ENCODE data around the gene CAPN2. TPM values are rescaled to one million over a fixed set of nuclear protein-coding genes. Genes with fewer than 3 reads are reported as not detected.

CAPN2 gene
- total and polyA plus RNA-seq, 10 donors, result 20.5 to 106 (median 82.0) TPM

GRCh38 chr1:223717695-223718363, 5.5 kb downstream of the CAPN2 start:
- no peak for TF ChIP-seq POLR2A (IDR thresholded peaks at IDR 0.05)
- no peak for TF ChIP-seq CTCF (IDR thresholded peaks at IDR 0.05 in 8 of 11, conservative IDR thresholded peaks at IDR 0.05 in 3 of 11)
- no peak for TF ChIP-seq POLR2AphosphoS5 (IDR thresholded peaks at IDR 0.05)
- no peak overlapping the region for H3K4me3 ChIP-seq
- H3K27me3 ChIP-seq (replicated peaks in 1 of 7), result no peaks in the 10 kb centered on the region
- H3K4me1 ChIP-seq, result peaks cover 41 to 98% (median 73%) of the 10 kb centered on the region in 6 donors
- peaks cover 0 to 51% (median 19%) of the 10 kb centered on the region in 6 donors for H3K36me3 ChIP-seq
- DNase-seq, result no peak
- H3K27ac ChIP-seq, result peak overlapping the region in 5 of 8 donors; percentile 20 to 97 (median 80)
- WGBS, 5 donors, result 74 to 87% (median 80%) methylated on average over 6 of the region's 6 CpGs
- intact Hi-C loops (cut with DNase I; ENCODE audit: low total_unique reads), result loop anchor here (10.0 kb wide), 1 partner anchor 127 kb away; the partner anchor contains the start of gene TP53BP2
- no peaks in the 10 kb centered on the region for H3K9me3 ChIP-seq

- intact Hi-C loops (cut with DNase I; ENCODE audit: low total_unique reads), result loop anchor here (10.0 kb wide), 1 partner anchor 126 kb away; the partner anchor contains the start of gene TP53BP2
- Histone ChIP-seq H3K27ac (peak overlapping the region in 1 of 8 donors; percentile 97), H3K4me1 (peaks cover 34 to 98% (median 66%) of the 10 kb centered on the region in 6 donors), H3K27me3 (replicated peaks in 1 of 7) (no peaks in the 10 kb centered on the region), H3K36me3 (peaks cover 0 to 61% (median 23%) of the 10 kb centered on the region in 6 donors), H3K9me3 (no peaks in the 10 kb centered on the region), H3K4me3 (no peak overlapping the region)
- TF ChIP-seq CTCF (IDR thresholded peaks at IDR 0.05 in 8 of 11, conservative IDR thresholded peaks at IDR 0.05 in 3 of 11) (no peak), POLR2A (IDR thresholded peaks at IDR 0.05) (no peak), POLR2AphosphoS5 (IDR thresholded peaks at IDR 0.05) (no peak)
- WGBS, 5 donors, result 69 to 82% (median 74%) methylated on average over 5 of the region's 5 CpGs
- no peak for DNase-seq
Measured at GRCh38 chr1:223718850-223719249, 6.5 kb downstream of the CAPN2 start.

GRCh38 chr1:223720971-223721591, 8.7 kb downstream of the CAPN2 start:
- intact Hi-C loops (cut with DNase I; ENCODE audit: low total_unique reads), result no loop called here
- Histone ChIP-seq H3K36me3 (peaks cover 0 to 72% (median 23%) of the 10 kb centered on the region in 6 donors), H3K4me1 (peaks cover 18 to 95% (median 54%) of the 10 kb centered on the region in 6 donors), H3K4me3 (no peak overlapping the region), H3K9me3 (no peaks in the 10 kb centered on the region), H3K27ac (peak overlapping the region in 5 of 8 donors; percentile 6 to 61 (median 35)), H3K27me3 (replicated peaks in 1 of 7) (no peaks in the 10 kb centered on the region)
- WGBS, 5 donors, result 41 to 60% (median 51%) methylated on average over 3 to 4 of the region's 4 CpGs
- TF ChIP-seq POLR2AphosphoS5 (IDR thresholded peaks at IDR 0.05) (no peak), POLR2A (IDR thresholded peaks at IDR 0.05) (no peak), CTCF (IDR thresholded peaks at IDR 0.05 in 8 of 11, conservative IDR thresholded peaks at IDR 0.05 in 3 of 11) (no peak)
- no peak for DNase-seq

Data from spleen (tissue), 11 donors.